Measurements from ENCODE around the gene PRKCA.
A peak's percentile ranks its signal among the peaks of the same experiment; 100 is the strongest.
"Not testable (repeated sequence)": the region's sequence is repeated elsewhere in the genome, so short reads cannot be mapped to it uniquely, and the experiment has no call there.

The PRKCA gene

GRCh38 chr17:66448026-66448639 is 145.7 kb downstream of the PRKCA start:
- no peak for DNase-seq

DNA sequence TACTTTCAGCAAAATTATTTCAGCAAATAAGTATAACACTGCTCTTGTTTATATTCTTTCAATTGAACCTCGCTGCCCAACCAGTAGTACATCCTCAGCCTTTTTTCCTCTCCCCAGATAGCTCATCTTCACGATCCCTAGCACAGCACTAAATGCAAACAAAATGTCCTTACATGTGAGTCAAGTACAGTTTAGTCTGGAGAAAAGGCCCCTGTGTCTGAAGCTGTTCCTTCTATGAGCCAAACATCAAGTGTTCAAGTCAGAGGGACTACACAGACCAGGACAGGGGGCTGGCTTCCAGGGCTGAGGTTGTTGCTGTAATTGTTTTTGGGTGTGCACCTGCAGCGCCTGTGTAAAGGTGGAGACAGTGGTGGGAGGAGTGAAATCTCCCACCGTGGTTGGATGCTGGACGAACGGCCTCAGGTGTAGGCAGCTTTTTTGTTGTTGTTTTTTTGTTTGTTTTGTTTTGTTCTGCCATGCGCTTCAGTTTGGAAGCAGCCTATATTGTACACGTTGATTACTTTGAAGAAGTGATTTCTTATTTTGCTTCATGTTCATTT is 147.1 kb downstream of the PRKCA start:
- DNase-seq, result no peak

DNA sequence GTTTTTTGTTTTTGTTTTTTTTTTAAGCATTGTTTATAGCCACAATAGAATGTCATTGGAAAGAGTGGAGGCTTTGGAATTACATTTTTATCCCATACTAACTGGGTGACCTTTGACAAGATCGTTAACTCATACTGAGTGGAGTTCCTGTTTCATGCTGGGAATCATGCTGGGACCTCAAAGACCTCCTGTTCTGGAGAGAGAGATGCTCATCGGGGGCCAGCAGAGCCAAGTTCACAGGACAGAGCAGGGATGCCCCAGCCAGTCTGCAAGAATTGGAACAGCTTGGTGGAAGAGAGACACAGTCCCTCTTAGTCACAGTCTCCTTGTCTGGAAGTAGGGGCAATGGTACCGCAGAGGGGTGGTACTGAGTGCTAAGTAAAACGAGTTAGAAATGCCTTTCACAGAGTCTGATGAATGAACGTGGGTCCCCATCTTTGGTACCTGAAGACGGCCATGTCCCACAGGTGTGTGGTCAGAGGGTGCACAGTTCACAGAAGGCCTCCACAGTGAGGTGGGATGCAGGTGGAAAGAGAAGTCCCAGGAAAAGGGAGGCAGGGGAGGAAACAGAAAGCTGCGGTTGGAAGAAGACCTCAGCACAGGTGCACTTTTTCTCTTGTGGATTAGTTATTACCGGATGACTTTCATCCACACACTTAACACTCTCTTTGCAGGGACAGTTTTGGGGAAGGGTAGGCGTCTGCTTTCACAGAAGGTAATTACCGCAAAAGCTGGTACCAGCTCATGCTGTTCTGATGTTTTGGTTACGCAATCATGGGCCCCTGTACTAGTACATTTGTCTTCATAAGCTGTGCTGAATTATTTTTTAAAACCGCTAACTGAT is 147.8 kb downstream of the PRKCA start:
- DNase-seq, result no peak

DNA sequence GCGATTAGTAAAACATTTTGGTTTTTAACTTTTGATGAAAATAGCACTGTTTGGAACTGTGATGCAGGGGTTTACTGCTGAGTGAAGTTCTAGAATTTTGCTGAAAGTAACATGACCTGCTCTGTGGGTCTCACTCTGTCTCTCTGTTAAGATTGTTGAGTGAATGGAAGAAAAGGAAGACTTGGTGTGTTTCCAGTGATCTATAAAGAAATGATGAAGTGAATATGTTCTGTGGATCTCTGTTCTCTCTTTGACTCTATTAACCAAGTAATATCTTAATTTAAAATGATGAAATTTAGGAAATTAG is 148.4 kb downstream of the PRKCA start:
- DNase-seq, result no peak

GRCh38 chr17:66451188-66452149 is 149.1 kb downstream of the PRKCA start:
- DNase-seq, result no peak

- no peak for DNase-seq
Measured at GRCh38 chr17:66455060-66455459, 152.6 kb downstream of the PRKCA start.

- DNase-seq, result not testable (repeated sequence)
Measured at GRCh38 chr17:66457499-66457898, 155.1 kb downstream of the PRKCA start.

DNA sequence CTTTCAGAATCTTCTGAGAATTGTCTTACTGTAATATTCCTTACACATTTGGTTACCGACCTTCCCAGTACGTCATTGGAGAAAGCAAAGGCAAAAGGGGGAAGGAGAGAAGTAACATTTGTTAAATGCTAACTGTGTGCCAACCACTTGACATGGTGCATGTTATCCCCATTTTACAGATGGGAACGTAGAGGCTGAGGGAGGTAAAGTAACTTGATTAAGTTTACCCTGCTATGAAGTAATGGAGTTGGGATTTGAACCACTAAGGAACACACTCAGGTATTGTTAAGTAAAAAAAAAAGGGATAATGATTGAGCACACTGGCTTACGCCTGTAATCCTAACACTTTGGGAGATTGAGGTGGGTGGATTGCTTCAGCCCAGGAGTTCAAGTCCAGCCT is 156.4 kb downstream of the PRKCA start:
- no peak for DNase-seq

GRCh38 chr17:66459811-66460270 is 157.4 kb downstream of the PRKCA start:
- DNase-seq, result no peak

- DNase-seq, result no peak
Measured at GRCh38 chr17:66460558-66460957, 158.1 kb downstream of the PRKCA start.

- DNase-seq, result no peak
Measured at GRCh38 chr17:66461343-66461995, 159.1 kb downstream of the PRKCA start.

DNA sequence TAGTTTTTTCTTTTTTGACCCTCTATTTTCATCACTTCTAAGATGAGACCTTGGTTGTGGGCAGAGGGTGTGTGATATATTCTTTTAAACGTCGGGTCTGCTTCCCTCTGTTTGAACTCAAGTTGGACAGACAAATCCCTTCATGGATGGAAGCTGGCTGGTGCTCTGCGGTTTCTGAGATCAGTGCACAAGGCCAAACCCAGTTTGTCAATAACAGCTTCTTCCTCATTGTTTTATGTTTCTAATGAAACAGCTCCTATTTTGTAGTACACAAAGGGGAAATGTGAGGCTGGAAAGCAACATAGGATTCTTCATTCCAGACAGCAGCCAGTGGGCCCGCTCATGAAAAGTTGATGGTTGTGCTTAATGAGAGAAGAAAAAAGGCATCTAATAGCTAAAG is 159.6 kb downstream of the PRKCA start:
- DNase-seq, result peak; percentile 52

GRCh38 chr17:66464921-66465320 is 162.5 kb downstream of the PRKCA start:
- no peak for DNase-seq

DNA sequence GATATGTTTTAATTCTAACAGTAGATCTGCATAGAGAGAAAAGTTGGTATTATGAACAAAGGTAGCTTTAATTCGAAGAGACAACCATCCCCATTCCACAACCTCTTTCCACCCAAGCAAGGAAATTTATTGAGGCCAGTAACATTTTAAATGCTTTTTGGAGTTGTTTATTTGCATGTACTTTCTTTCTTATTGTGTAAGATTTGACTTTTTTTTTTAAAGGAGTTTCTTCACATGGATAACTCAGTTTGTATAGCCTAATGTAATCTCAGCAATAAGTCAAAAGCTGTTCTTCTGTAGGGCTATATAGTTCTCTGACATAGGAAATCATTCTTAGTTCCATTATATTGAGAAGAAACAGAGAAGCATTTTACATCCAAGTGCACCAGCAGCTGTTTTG is 163.3 kb downstream of the PRKCA start:
- no peak for DNase-seq

- DNase-seq, result no peak
Measured at GRCh38 chr17:66466106-66466820, 163.8 kb downstream of the PRKCA start.

DNA sequence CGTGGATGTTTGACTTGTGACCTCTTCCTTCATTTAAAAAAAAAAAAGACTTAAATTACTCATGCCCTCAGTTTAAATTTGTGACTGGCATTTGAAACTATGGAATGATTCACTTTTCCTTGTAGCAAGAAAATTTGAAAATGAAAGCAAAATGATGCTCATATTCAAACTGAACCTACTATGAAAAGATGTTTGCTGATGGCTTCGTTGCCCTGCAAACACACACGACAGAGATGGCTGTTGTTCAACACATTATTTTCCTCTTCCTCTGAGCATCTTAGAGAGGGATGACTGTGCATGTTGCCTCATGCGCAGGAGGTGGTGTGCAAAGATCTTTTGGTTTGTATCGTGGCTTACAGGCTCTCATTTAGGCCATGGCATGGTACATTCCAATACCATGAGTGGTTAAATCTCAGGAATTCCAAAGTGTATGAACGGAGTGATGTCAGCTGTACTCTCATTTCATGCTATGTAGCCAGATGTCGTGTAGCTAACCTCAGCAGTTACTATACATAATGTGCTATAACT is 164.5 kb downstream of the PRKCA start:
- no peak for DNase-seq

GRCh38 chr17:66467766-66468165 is 165.4 kb downstream of the PRKCA start:
- DNase-seq, result no peak

DNA sequence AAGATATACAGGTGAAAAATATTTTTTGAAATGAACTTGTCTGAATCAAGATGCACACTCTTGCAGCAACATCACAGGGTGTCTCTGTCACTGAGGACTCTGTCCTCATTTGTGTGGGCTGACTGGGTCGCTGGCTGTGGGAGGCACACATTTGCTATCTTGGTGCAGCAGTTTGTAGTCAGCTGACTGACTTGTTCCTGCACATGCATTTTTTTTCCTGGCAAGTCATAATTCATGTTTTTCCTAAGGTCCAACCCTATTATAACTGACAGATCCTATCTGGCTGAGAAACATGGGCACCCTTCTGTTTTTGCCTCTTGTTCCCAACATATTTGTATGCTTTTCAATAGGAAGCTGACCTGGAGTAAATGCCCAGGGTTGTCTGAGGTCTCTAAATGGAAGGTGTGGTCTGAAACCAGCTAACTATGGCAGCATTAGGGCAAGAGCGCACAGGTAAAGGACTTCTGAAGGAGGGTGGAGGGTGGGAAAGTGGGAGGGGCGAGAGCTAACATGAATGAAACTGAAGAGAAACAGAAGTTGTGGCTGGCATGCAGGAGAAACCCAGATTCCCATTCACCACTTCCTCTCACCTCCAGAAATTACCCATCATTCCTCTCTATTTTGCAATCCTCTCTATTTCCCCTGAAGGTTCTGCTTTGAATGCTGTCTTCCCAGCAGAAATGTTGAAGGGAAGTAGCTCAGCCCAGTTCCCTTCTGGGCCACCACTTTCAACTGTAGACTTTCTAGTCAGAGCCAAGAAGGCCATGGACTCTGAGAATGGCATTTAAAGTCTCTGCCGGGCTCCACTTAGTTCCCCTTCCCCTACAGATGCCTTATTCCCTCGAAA is 166.1 kb downstream of the PRKCA start:
- DNase-seq, result peak; percentile 39

DNA sequence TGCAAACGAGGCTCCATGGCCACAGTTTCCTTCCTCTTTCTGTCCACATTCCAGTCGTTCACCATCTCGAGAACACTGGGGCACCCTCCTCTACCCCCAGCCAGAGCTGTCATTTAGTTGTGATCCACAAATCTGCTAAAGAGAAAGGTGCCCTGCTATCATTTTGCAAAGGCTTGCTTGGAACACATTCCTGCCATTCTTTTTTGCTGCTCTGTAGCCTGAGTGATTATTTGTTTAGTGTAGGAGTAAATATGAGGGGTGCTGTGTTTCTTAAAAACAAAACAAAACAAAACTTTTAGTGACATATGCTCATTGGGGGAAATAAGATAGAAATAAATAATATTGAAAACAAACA is 166.7 kb downstream of the PRKCA start:
- no peak for DNase-seq

DNA sequence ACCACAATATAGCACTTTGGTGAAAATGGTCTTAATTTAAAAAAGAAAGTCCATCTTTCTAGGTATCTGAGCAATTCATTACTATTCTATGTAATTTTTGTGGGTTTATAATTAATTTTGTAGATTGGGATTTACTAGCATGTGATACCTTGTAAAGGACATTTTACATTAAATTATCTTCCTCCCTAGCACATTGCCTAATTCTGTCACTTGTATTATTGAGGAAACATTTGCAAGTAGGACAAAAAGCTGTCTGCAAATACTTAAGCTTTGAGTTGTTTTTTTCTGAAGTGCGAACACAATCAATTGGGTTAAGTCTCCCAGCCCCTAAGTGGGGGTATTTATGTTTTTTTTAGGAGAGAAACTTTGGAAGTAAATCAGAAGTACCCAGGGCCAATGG is 167.0 kb downstream of the PRKCA start:
- DNase-seq, result no peak

- DNase-seq, result no peak
Measured at GRCh38 chr17:66469890-66470289, 167.5 kb downstream of the PRKCA start.
